ENCODE results near the gene ACP3.
A peak's percentile ranks its signal among the peaks of the same experiment; 100 is the strongest.

The ACP3 gene

GRCh38 chr3:132321304-132321703 is 4.1 kb downstream of the ACP3 start:
- no peak for DNase-seq

GRCh38 chr3:132325103-132325606 is 7.9 kb downstream of the ACP3 start:
- DNase-seq = no peak

DNA sequence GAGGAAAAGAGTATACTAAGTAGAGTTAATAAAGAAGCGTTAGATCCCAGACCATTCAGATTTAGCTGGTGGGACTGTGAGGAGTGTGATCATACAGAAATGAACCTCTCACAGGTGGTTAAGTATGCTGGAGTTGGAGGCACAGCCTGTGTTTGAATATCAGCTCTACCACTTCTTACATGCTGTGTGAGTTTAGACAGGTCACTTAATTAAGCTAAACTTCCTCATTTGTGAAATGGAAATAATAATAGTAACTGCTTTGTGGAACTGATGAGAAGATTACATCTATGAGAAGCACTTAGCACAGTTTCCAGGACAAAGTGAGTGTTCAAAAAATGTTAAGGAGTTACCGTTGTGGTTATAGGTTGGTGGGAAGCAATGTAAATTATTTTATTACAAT is 8.4 kb downstream of the ACP3 start:
- DNase-seq = no peak

DNA sequence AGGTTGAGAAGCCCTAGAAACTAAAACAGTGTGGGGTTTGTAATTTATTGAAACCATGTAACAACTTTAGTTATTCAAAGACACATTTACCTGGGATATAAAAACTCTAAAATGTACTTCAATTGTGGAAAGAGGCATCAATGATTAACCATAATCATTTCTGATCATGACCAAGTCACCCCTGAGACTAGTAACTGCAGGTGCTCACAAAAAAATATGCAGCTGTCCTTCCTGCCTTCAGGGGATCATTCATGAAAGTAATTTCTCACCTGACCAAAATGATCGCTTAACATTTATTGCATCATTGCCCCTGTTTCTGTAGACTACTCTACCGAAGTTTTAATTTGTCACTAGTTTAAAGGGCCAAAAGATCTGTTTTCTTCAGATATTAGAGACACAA is 9.0 kb downstream of the ACP3 start:
- DNase-seq = no peak

- no peak for DNase-seq
Measured at GRCh38 chr3:132332082-132332481, 14.9 kb downstream of the ACP3 start.

GRCh38 chr3:132332508-132332907 is 15.3 kb downstream of the ACP3 start:
- DNase-seq = no peak

DNA sequence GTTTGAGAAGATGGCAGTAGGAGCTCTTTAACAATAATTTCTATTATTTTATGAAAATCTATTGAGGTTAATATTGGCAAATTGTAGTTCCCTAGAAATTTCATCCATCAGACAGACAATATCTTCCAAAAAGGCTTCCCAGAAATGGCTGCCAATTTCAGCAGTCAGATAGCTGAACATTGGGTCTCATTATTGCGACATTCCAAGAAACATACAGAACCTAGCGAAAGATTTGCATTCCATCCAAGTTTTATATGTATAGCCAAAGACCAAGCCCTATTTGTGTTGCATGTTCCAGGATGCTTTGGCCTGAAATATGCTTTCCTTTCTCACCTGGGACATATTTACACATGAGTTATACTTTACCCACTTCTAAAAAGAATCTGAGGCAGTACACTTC is 24.5 kb downstream of the ACP3 start:
- no peak for DNase-seq

DNA sequence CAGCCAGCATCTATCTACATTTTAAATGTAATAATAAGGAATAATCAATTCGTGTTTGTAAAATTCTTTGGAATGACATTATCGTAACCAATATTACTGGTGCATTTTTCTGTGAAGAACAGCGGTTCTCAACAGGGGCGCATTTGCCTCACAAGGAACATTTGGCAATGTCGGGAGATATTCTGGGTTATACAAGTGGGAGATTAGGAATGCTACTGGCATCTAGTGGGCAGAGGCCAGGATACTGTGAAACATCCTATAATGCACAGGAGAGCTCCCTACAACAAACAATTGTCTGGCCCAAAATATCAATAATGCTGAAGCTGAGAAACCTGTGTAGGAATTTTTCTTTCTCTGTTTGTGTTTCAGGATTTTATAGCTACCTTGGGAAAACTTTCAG is 25.0 kb downstream of the ACP3 start:
- peak in 1 of 2 experiments; percentile 1 for DNase-seq

DNA sequence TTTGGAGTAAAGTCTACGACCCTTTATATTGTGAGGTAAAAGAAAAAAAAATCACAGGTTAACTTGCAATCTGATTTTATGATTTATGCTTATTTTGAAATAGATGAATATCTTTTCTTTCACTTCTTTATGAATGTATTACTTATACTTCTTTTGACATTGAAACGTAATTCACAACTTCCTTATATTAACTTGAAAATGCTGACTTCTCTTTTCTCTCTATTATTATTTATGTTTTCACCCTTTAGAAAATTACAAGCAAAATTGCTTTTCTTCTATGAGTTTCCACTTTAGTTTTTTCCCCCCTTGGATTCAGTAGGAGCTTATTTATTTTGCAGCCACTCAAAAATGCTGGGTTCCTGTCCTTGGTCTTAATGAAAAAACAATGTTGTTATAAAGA is 25.4 kb downstream of the ACP3 start:
- DNase-seq = no peak

- peak; percentile 30 to 72 for DNase-seq
Measured at GRCh38 chr3:132343018-132343612, 25.9 kb downstream of the ACP3 start.

DNA sequence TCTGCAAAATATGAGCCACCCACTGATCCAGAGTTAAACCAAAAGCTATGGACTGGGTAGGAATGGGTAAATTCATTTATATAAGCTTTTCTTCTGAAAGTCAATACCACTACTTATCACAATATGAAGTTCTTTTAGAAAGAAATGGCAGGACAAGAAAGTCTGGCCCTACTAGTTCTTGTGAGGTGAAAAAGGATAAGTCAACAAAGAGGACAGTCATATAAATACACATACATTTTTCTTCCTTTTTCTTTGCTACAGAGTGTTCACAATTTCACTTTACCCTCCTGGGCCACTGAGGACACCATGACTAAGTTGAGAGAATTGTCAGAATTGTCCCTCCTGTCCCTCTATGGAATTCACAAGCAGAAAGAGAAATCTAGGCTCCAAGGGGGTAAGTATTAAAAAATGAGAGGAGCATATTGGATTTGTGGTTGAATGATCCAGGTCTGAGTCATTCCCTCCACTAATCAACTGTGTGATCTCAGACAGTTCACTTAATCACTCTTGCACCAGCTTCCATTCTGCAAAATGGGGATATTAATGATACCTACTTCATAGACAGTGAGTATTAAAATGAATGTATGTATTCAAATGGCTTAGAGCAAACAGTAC is 27.6 kb downstream of the ACP3 start:
- DNase-seq = no peak

GRCh38 chr3:132346841-132347736 is 29.9 kb downstream of the ACP3 start:
- no peak for DNase-seq

- DNase-seq = no peak
Measured at GRCh38 chr3:132347811-132348210, 30.6 kb downstream of the ACP3 start.

GRCh38 chr3:132348531-132348930 is 31.3 kb downstream of the ACP3 start:
- no peak for DNase-seq

DNA sequence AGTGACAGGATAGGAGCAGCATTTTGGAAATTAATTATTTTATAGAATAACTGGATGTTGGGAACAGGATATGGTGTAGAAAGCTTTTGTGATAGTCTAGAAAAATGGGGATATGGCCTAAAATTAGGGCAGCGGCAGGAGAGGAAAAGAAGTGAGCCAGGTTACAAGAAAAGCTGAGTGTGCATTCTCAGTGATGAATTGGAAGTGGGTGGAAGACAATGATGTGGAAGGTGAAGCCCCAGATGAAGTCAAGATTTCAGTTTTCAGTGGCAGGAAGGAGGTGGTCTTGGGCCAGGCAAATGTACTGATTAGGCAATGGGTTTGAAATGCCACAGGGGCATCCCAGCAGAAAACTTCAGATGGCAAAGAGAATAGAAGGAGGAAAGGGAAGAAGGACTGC is 33.6 kb downstream of the ACP3 start:
- DNase-seq = no peak

GRCh38 chr3:132351222-132351806 is 34.1 kb downstream of the ACP3 start:
- no peak for DNase-seq

DNA sequence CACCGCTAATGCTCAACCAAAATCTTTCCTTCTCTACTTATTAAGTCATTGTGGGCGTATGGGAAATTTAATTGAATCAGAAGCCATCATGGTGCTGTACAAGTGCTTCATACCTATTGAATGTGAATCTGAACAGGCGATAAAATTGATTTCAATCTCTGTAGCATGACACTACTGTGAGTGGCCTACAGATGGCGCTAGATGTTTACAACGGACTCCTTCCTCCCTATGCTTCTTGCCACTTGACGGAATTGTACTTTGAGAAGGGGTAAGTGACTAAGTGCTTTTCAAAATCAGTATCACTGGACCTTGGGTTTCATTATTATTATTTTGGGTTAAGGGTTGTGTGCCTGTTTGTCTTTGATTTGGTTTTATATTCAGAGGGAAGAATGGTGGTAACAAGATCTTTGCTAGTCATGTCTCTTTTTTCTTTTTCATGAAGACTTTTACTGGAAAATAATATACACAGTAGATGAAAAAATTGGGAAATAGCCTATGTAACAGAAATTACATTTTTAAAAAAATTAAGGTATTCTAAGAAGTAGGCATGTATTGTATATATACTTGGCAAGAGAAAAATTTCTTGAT is 35.4 kb downstream of the ACP3 start:
- peak; percentile 4 to 68 for DNase-seq

DNA sequence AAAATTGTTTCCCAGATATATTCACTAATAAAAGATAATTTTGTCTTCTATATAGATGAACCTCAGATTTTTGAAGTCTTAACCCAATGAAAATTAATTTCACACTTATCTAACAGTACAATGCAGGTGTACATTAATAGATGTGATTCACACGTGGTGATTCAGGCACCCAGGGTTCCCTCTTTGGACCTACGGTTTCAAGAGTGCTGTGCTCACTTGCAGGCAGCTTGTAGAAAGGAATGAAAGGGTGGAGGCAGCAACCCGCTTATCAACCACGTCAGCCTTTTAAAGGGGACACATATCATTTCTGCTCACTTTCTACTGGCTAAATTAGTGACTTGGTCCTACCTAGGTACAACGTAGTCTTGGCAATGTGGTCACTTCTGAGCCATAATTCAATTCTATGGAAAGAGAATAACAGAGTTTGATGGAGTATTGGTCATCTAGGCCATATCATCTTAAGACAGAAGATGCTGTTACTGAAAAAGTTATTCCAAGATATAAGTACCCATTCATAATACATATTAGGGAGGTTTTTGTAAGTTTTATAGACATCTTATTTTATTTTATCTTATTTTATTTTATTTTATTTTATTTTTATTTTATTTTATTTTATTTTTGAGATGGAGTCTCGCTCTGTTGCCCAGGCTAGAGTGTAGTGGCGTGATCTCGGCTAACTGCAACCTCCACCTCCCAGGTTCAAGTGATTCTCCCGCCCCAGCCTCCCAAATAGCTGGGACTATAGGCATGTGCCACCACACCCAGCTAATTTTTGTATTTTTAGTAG is 37.9 kb downstream of the ACP3 start:
- no peak for DNase-seq

GRCh38 chr3:132356568-132356967 is 39.4 kb downstream of the ACP3 start:
- DNase-seq = no peak

- no peak for DNase-seq
Measured at GRCh38 chr3:132360717-132361116, 43.5 kb downstream of the ACP3 start.

DNA sequence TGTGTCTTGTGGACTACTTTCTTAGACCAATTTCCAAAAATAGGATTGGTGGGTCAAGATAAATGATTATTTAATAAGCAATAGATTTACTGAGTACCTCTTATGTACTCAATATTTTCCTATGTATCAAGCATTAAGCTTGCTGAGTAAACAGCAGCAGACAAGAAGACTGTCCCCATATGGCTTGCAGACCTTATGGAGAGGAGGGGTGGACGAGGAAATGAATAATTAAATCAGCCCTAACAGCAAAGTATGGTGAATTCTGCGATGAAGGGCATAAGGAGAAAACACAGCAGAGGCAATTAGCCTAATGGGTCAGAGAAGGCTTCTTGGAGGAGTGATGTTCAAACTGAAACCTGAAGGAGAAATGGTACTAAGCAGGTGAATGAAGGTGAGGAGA is 45.1 kb downstream of the ACP3 start:
- DNase-seq = no peak

- DNase-seq = no peak
Measured at GRCh38 chr3:132368515-132368914, 51.3 kb downstream of the ACP3 start.
